Measurements from ENCODE around the gene SMIM22.

The SMIM22 gene

DNA sequence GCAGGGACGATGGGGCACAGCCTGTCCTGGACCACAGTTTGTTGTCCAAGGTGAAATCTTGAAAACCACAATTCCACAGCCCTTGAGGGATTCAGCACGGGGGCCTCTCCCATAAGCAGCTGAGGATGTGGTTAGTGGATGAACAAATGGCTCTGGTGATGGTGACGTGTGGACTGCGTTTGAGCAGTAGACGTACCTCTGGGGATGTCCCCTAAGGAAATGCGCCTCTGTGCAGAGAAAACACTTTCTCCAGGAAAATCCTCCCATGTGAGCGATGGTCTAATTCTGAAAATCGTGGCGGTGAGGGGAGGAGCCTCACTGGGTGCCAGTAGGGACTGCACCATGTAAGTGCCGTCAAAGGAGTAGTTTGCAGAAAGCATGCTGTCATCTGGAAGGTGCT is 4.3 kb upstream of the SMIM22 start:
- no peak for TF ChIP-seq BHLHE40 (IDR thresholded peaks at IDR 0.05; ENCODE audit: borderline replicate concordance)
- no peak for TF ChIP-seq FOXA1 (IDR thresholded peaks at IDR 0.05)
- no peak for TF ChIP-seq CTBP1 (IDR thresholded peaks at IDR 0.05; ENCODE audit: borderline replicate concordance)
- TF ChIP-seq FOXM1 (IDR thresholded peaks at IDR 0.05; ENCODE audit: borderline replicate concordance): no peak
- no peak for TF ChIP-seq ZNF384 (IDR thresholded peaks at IDR 0.05)
- no peak for TF ChIP-seq SUZ12 (IDR thresholded peaks at IDR 0.05)
- no peak for TF ChIP-seq SP1 (IDR thresholded peaks at IDR 0.05)
- no peak for TF ChIP-seq HDGF (IDR thresholded peaks at IDR 0.05; ENCODE audit: borderline replicate concordance)
- TF ChIP-seq L3MBTL2 (conservative IDR thresholded peaks at IDR 0.05): no peak
- TF ChIP-seq LEF1 (IDR thresholded peaks at IDR 0.05; ENCODE audit: borderline replicate concordance): no peak
- no peak for TF ChIP-seq NFRKB (IDR thresholded peaks at IDR 0.05)
- TF ChIP-seq, protein P1, sequence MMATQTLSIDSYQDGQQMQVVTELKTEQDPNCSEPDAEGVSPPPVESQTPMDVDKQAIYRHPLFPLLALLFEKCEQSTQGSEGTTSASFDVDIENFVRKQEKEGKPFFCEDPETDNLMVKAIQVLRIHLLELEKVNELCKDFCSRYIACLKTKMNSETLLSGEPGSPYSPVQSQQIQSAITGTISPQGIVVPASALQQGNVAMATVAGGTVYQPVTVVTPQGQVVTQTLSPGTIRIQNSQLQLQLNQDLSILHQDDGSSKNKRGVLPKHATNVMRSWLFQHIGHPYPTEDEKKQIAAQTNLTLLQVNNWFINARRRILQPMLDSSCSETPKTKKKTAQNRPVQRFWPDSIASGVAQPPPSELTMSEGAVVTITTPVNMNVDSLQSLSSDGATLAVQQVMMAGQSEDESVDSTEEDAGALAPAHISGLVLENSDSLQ (IDR thresholded peaks at IDR 0.05): no peak
- no peak for TF ChIP-seq ARNT (IDR thresholded peaks at IDR 0.05)
- TF ChIP-seq FOXK2 (IDR thresholded peaks at IDR 0.05): no peak
- no peak for TF ChIP-seq TARDBP (IDR thresholded peaks at IDR 0.05)
- ChIA-PET CTCF (no interaction called here), POLR2A (no interaction called here)
- DNase-seq (ENCODE audit: extremely low spot score): no peak

DNA sequence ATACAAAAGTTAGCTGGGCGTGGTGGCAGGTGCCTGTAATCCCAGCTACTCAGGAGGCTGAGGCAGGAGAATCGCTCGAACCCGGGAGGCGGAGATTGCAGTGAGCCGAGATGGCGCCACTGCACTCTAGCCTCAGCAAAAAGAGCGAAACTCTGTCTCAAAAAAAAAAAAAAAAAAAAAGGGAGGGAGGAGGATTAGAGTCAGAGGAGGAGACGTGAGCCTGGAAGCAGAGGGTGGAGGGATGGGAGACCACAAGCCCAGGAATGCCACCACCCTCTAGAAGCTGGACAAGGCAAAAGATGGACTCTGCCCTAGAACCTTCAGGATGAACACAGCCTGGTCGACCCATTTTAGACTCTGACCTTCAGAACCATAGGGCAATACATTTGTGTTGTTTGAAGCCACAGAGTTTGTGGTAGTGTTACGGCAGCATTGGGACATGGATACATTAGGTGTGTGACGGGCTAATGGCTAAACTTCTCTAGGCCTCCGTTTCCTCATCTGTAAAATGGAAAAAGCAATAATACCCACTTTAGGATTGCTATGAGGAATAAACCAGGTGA is 2.1 kb upstream of the SMIM22 start:
- POLR2A ChIA-PET: no interaction called here
- CTCF ChIA-PET: no interaction called here
- TF ChIP-seq SP1 (IDR thresholded peaks at IDR 0.05): no peak
- TF ChIP-seq FOXK2 (IDR thresholded peaks at IDR 0.05): no peak
- DNase-seq (ENCODE audit: extremely low spot score): no peak

DNA sequence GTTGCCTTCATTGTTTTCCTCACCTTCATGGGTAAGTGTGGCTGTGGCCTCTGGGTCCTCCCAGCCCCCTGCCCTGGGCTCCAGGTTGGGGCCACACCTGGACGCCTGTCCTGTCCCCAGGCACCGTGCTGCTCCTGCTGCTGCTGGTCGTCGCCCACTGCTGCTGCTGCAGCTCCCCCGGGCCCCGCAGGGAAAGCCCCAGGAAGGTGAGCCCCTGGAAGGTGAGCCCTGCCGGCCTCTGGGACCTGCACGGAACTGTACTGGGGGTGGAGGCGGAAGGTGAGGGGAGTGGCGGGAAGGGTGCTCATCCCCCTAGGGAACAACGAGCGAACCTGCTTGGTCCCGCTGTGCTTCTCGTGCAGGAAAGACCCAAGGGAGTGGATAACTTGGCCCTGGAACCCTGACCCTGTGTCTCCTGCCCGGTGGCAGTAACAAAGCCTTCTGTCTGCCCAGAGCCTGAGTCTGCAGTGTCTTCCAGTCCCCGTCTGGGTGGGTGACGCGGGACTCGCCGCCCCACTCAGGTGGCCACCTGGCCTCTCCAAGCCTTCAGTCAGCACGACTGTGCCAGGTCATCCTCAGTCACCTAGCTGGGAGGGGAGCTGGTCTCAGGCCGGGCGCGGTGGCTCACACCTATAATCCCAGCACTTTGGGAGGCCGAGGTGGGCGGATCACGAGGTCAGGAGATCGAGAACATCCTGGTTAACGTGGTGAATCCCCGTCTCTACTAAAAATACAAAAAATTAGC is 831 bp downstream of the SMIM22 start:
- DNase-seq (ENCODE audit: extremely low spot score): no peak
- CTCF ChIA-PET: no interaction called here
- POLR2A ChIA-PET: interaction anchor here (0.6 to 1.2 kb wide), 2 partner anchors 8 to 24 kb away, joined by 3 read pairs; partner anchors contain the start of gene SEPTIN12
- TF ChIP-seq, protein P1 (IDR thresholded peaks at IDR 0.05): no peak
- TF ChIP-seq HDGF (IDR thresholded peaks at IDR 0.05; ENCODE audit: borderline replicate concordance) (no peak), FOXK2 (IDR thresholded peaks at IDR 0.05) (no peak), BHLHE40 (IDR thresholded peaks at IDR 0.05; ENCODE audit: borderline replicate concordance) (no peak), ARNT (IDR thresholded peaks at IDR 0.05) (no peak), SP1 (IDR thresholded peaks at IDR 0.05) (no peak), NFRKB (IDR thresholded peaks at IDR 0.05) (no peak), SUZ12 (IDR thresholded peaks at IDR 0.05) (no peak), CTBP1 (IDR thresholded peaks at IDR 0.05; ENCODE audit: borderline replicate concordance) (no peak), L3MBTL2 (conservative IDR thresholded peaks at IDR 0.05) (no peak), FOXA1 (IDR thresholded peaks at IDR 0.05) (no peak), FOXM1 (IDR thresholded peaks at IDR 0.05; ENCODE audit: borderline replicate concordance) (no peak), LEF1 (IDR thresholded peaks at IDR 0.05; ENCODE audit: borderline replicate concordance) (no peak), ZNF384 (IDR thresholded peaks at IDR 0.05) (no peak), TARDBP (IDR thresholded peaks at IDR 0.05) (no peak), ELF4 (IDR thresholded peaks at IDR 0.05) (no peak)

DNA sequence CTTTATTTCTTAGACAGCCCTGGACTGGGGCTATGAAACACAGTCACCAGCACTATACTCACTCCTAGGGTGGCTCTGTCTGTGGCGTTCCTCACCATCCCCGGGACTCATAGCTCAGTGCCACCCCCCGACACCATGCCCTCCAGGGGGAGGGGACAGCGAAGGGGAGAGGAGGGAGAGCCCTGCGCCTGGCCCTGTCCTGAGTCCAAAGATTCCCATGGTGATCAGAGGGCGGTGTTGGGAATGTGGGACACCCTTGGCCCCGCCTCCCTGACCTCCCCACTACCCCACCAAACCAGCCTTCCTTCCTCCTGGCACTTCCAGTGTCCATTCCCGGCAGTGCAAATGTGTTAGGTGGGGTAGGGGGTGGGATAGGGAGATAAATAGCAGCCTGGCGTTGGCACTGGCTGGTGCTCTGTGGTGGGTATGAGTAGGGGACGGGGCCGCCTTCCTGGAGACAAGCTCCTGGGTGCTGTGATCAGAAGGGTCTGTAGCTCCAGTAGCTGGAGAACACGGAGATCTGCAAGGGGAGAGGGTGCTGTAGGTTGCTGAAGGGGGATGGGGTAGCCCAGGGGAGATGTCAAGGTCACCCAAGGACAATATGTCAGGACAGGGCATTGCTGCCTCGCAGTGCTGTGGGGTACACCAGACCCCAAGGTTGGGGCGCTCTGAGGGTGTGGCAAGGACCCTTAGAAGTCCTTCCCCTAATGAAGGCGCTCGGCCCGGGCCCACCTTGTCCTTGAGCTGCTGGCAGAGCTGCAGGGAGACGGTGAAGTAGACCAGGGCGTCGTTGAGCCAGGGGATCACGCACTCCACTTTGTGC is 2.0 kb downstream of the SMIM22 start:
- POLR2A ChIA-PET: interaction anchor here (0.6 to 1.2 kb wide), 2 partner anchors 9 to 26 kb away, joined by 3 read pairs; partner anchors contain the start of gene SEPTIN12
- TF ChIP-seq FOXM1 (IDR thresholded peaks at IDR 0.05; ENCODE audit: borderline replicate concordance) (no peak), ZNF384 (IDR thresholded peaks at IDR 0.05) (no peak), LEF1 (IDR thresholded peaks at IDR 0.05; ENCODE audit: borderline replicate concordance) (no peak), SUZ12 (IDR thresholded peaks at IDR 0.05) (no peak), L3MBTL2 (conservative IDR thresholded peaks at IDR 0.05) (no peak), FOXK2 (IDR thresholded peaks at IDR 0.05) (no peak), ARNT (IDR thresholded peaks at IDR 0.05) (no peak), SP1 (IDR thresholded peaks at IDR 0.05) (no peak), NFRKB (IDR thresholded peaks at IDR 0.05) (no peak), BHLHE40 (IDR thresholded peaks at IDR 0.05; ENCODE audit: borderline replicate concordance) (no peak), FOXA1 (IDR thresholded peaks at IDR 0.05) (no peak)
- CTCF ChIA-PET: no interaction called here
- DNase-seq (ENCODE audit: extremely low spot score): no peak

DNA sequence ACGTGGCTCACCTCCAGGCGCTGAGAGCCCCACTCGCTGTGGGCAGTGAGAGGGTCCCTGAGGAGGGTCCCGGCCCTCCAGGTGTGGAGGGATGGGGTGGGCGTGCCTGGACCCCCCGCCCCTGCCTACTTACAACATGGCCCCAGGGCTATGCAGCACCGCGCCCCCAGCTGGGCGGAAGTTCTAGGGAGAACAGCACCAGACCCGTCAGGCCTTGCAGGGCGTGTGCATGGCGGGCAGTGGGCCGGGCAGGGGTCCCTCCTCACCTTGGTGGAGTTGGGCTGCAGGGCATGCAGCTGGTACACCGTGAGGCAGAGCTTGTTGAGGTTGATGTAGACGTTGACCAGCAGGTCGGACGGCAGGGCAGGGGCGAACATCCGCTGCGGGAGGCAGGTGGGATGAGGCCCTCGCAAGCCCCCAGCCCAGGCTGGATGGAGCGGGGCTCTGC is 2.7 kb downstream of the SMIM22 start:
- ChIA-PET CTCF (no interaction called here), POLR2A (no interaction called here)
- TF ChIP-seq ZNF384 (IDR thresholded peaks at IDR 0.05) (no peak), TARDBP (IDR thresholded peaks at IDR 0.05) (no peak), L3MBTL2 (conservative IDR thresholded peaks at IDR 0.05) (no peak), FOXA1 (IDR thresholded peaks at IDR 0.05) (no peak), SP1 (IDR thresholded peaks at IDR 0.05) (no peak), SUZ12 (IDR thresholded peaks at IDR 0.05) (no peak), ARNT (IDR thresholded peaks at IDR 0.05) (no peak), CTBP1 (IDR thresholded peaks at IDR 0.05; ENCODE audit: borderline replicate concordance) (no peak), BHLHE40 (IDR thresholded peaks at IDR 0.05; ENCODE audit: borderline replicate concordance) (no peak), ELF4 (IDR thresholded peaks at IDR 0.05) (no peak)
- DNase-seq (ENCODE audit: extremely low spot score): no peak

DNA sequence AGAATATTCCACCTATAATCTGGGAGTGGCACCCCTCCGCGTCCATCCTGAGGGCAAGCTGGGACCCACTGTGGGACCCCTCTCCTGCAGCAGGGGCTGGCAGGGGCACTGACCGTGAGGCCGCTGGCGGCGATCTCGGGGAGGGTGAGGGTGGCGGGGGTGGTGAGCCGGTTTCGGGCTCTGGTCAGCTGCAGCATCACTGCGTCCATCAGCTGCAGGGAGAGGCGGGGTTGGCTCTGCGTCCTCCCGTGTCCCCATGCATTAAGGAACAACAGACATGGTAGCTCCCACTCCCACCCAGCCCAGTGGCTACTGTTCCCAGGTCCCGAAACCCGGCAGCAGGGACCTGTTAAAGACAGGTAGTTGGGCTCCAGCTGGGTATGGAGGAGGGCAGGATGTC is 3.3 kb downstream of the SMIM22 start:
- DNase-seq (ENCODE audit: extremely low spot score): no peak
- TF ChIP-seq HDGF (IDR thresholded peaks at IDR 0.05; ENCODE audit: borderline replicate concordance) (no peak), NFRKB (IDR thresholded peaks at IDR 0.05) (no peak), FOXM1 (IDR thresholded peaks at IDR 0.05; ENCODE audit: borderline replicate concordance) (no peak), ZNF384 (IDR thresholded peaks at IDR 0.05) (no peak), TARDBP (IDR thresholded peaks at IDR 0.05) (no peak), BHLHE40 (IDR thresholded peaks at IDR 0.05; ENCODE audit: borderline replicate concordance) (no peak), LEF1 (IDR thresholded peaks at IDR 0.05; ENCODE audit: borderline replicate concordance) (no peak), SP1 (IDR thresholded peaks at IDR 0.05) (no peak), ARNT (IDR thresholded peaks at IDR 0.05) (no peak), ELF4 (IDR thresholded peaks at IDR 0.05) (no peak), FOXK2 (IDR thresholded peaks at IDR 0.05) (no peak), FOXA1 (IDR thresholded peaks at IDR 0.05) (no peak), SUZ12 (IDR thresholded peaks at IDR 0.05) (no peak), CTBP1 (IDR thresholded peaks at IDR 0.05; ENCODE audit: borderline replicate concordance) (no peak)
- POLR2A ChIA-PET: no interaction called here
- CTCF ChIA-PET: no interaction called here
